Lung (tissue), 12 donors: ENCODE data around the gene GLI3. TPM values are rescaled to one million over a fixed set of nuclear protein-coding genes. Genes with fewer than 3 reads are reported as not detected.
A peak's percentile ranks its signal among the peaks of the same experiment; 100 is the strongest.

Experiments
- ATAC-seq: fragments of 200-7000 bp; cut with Tn5 transposase; one replicate; pipeline ENCODE4 v1.9.1; 2020; ENCODE audit warnings: moderate number of reproducible peaks; ENCODE audit not compliant: insufficient read depth, low FRiP score
- DNase-seq, 3 donors: peaks; one replicate each; pipeline ENCODE4 v3.0.0-alpha.2; 2013 to 2017
- H3K27ac ChIP-seq, 2 donors: one replicate each; pipeline ENCODE4 v1.5.1; 2013; ENCODE audit warnings: mild to moderate bottlenecking in 2 of 2, moderate library complexity in 2 of 2, control low read depth in 1 of 2, inconsistent platforms in 1 of 2, low read depth in 1 of 2, low read length in 1 of 2
- H3K27me3 ChIP-seq, 3 donors: one replicate each; pipeline ENCODE4 v1.5.1; 2013; ENCODE audit warnings: low read length in 2 of 3; ENCODE audit not compliant: control insufficient read depth in 3 of 3, insufficient read depth in 3 of 3
- H3K36me3 ChIP-seq, 4 donors: one replicate each; pipeline ENCODE4 v1.5.1; 2013; ENCODE audit warnings: low read length in 4 of 4, mild to moderate bottlenecking in 1 of 4, moderate library complexity in 1 of 4; ENCODE audit not compliant: control insufficient read depth in 4 of 4, insufficient read depth in 4 of 4
- H3K4me1 ChIP-seq, 5 donors: one replicate each; pipeline ENCODE4 v1.5.1; 2013; ENCODE audit warnings: low read length in 5 of 5, mild to moderate bottlenecking in 2 of 5, moderate library complexity in 1 of 5; ENCODE audit not compliant: control insufficient read depth in 5 of 5, insufficient read depth in 5 of 5
- H3K4me3 ChIP-seq: one replicate; pipeline ENCODE4 v1.5.1; 2013; ENCODE audit warnings: mild to moderate bottlenecking, control low read depth, moderate library complexity
- H3K9ac ChIP-seq, 2 donors: one replicate each; pipeline ENCODE4 v1.5.1; 2013; ENCODE audit warnings: low read length in 2 of 2, control low read depth in 1 of 2; ENCODE audit not compliant: insufficient read depth in 1 of 2
- H3K9me3 ChIP-seq, 4 donors: one replicate each; pipeline ENCODE4 v1.5.1; 2013; ENCODE audit warnings: low read length in 3 of 4, mild to moderate bottlenecking in 1 of 4, moderate library complexity in 1 of 4; ENCODE audit not compliant: control insufficient read depth in 4 of 4, insufficient read depth in 3 of 4
- WGBS, 2 donors: extraction: QIAGEN DNeasy Blood & Tissue Kit; methylation state at CpG; one replicate each; pipeline ENCODE4 v1.1.7; 2013; 5-methylcytosine and 5-hydroxymethylcytosine counted together
- polyA plus RNA-seq, 2 donors: library from polyadenylated mRNA; stranded (reverse); fragments of 200-250 nt; gene quantifications; one replicate each; pipeline ENCODE4 v1.2.1, GENCODE V29; 2013
- total RNA-seq, 2 donors: library from RNA; depleted of rRNA in 1 of 2; stranded (reverse); fragments of >200 nt in 1 of 2; gene quantifications; one replicate each; pipeline ENCODE4 v1.2.1, GENCODE V29; 2014 to 2021
- TF ChIP-seq, protein P1 (sequence below): IDR thresholded peaks from 2 replicates; pipeline ENCODE4 v1.5.1; 2012; ENCODE audit warnings: mild to moderate bottlenecking; ENCODE audit errors: control extremely low read depth, extremely low read depth
- donor health status: control.
- donor health status: control.
- donor health status: Bipolar disorder and iron deficiency.
- donor health status: healthy.
- donor health status: DM: yes; HTN: yes; CAD: no.

The GLI3 gene
- total and polyA plus RNA-seq, 4 donors: 2.0 to 23.4 (median 10.3) TPM

- no peaks in the 10 kb centered on the region for H3K9me3 ChIP-seq
- H3K27ac ChIP-seq: no peak overlapping the region
- peaks cover 0 to 36% (median 14%) of the 10 kb centered on the region in 4 donors for H3K36me3 ChIP-seq
- 79 to 85% methylated on average over 2 of the region's 2 CpGs for WGBS, 2 donors
- TF ChIP-seq, protein P1, sequence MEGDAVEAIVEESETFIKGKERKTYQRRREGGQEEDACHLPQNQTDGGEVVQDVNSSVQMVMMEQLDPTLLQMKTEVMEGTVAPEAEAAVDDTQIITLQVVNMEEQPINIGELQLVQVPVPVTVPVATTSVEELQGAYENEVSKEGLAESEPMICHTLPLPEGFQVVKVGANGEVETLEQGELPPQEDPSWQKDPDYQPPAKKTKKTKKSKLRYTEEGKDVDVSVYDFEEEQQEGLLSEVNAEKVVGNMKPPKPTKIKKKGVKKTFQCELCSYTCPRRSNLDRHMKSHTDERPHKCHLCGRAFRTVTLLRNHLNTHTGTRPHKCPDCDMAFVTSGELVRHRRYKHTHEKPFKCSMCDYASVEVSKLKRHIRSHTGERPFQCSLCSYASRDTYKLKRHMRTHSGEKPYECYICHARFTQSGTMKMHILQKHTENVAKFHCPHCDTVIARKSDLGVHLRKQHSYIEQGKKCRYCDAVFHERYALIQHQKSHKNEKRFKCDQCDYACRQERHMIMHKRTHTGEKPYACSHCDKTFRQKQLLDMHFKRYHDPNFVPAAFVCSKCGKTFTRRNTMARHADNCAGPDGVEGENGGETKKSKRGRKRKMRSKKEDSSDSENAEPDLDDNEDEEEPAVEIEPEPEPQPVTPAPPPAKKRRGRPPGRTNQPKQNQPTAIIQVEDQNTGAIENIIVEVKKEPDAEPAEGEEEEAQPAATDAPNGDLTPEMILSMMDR: no peak
- peaks cover 0 to 27% (median 4%) of the 10 kb centered on the region in 5 donors for H3K4me1 ChIP-seq
- H3K4me3 ChIP-seq: no peak overlapping the region
- H3K27me3 ChIP-seq: no peaks in the 10 kb centered on the region
- DNase-seq: no peak
- H3K9ac ChIP-seq: no peak overlapping the region
- no peak for ATAC-seq
These were observed 214.2 kb downstream of the GLI3 start for GRCh38 chr7:42022791-42023190.

GRCh38 chr7:42022056-42022455 lies 215.0 kb downstream of the GLI3 start:
- ATAC-seq (no peak), DNase-seq (no peak)
- Histone ChIP-seq H3K4me1 (peaks cover 0 to 32% (median 4%) of the 10 kb centered on the region in 5 donors), H3K36me3 (peaks cover 0 to 37% (median 14%) of the 10 kb centered on the region in 4 donors), H3K4me3 (no peak overlapping the region), H3K27ac (no peak overlapping the region), H3K9ac (no peak overlapping the region), H3K27me3 (no peaks in the 10 kb centered on the region), H3K9me3 (no peaks in the 10 kb centered on the region)
- 79 to 88% methylated on average over 6 of the region's 6 CpGs for WGBS, 2 donors
- TF ChIP-seq, protein P1: no peak

DNA sequence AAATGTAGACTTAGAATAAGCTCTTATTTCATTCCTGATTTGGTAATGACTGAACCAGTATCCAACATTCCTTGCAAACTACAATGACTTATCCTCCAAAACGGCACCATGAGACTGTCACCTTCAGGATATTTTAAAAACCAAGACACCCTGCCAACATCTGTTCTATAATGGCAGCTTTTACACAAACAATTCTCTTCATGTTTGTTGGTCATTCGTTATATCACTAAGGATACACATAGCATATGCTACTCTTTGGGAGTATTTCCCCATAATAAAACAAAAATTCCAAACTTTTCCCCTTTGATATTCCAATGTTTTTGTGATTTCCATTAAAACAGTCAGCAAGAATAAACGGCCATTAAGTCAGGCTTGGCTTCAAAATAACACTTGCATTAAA lies 215.4 kb downstream of the GLI3 start:
- H3K27me3 ChIP-seq: no peaks in the 10 kb centered on the region
- H3K27ac ChIP-seq: no peak overlapping the region
- H3K9me3 ChIP-seq: no peaks in the 10 kb centered on the region
- no peak for DNase-seq
- peaks cover 0 to 32% (median 4%) of the 10 kb centered on the region in 5 donors for H3K4me1 ChIP-seq
- peaks cover 0 to 38% (median 16%) of the 10 kb centered on the region in 4 donors for H3K36me3 ChIP-seq
- 73 to 79% methylated on average over 3 of the region's 3 CpGs for WGBS, 2 donors
- H3K4me3 ChIP-seq: no peak overlapping the region
- TF ChIP-seq, protein P1: no peak
- no peak for ATAC-seq
- H3K9ac ChIP-seq: no peak overlapping the region

DNA sequence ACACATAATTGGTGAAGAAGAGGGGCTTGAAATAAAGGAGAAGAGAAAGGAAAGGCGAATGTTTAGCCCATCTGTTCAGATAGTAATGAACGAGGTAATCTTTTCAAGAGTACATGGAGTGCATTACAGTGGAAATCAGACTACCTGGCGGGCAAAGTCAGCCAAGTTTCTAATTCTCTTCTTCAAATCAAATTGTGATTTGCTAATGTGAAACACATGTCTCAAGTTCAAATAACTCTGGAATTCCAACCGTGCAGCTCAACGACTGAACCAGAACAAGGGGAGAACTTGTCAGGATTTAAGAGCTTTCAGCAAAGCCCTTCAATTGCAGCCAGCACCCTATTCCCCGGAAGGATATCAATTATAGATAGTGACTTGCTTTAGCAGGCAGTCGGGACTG lies 216.9 kb downstream of the GLI3 start:
- no peak for ATAC-seq

More for the DNA sequence above, 216.9 kb downstream of the GLI3 start:
- DNase-seq: peak in 2 of 3 donors; percentile 49 to 69
- no peak overlapping the region for H3K4me3 ChIP-seq
- H3K9ac ChIP-seq: no peak overlapping the region
- H3K36me3 ChIP-seq: peaks cover 0 to 41% (median 18%) of the 10 kb centered on the region in 4 donors
- H3K27me3 ChIP-seq: no peaks in the 10 kb centered on the region
- no peaks in the 10 kb centered on the region for H3K9me3 ChIP-seq
- WGBS, 2 donors: 65 to 82% methylated on average over 7 of the region's 7 CpGs
- peaks cover 0 to 32% (median 4%) of the 10 kb centered on the region in 5 donors for H3K4me1 ChIP-seq
- no peak overlapping the region for H3K27ac ChIP-seq
- TF ChIP-seq, protein P1: no peak
